Mesothelial cell of epicardium (in vitro differentiated cells): ENCODE data around the gene PODXL2. TPM values are rescaled to one million over a fixed set of nuclear protein-coding genes. Genes with fewer than 3 reads are reported as not detected.
A peak's percentile ranks its signal among the peaks of the same experiment; 100 is the strongest.

Source experiments
- DNase-seq, 2 experiments: peaks; one replicate each; pipeline ENCODE4 v3.0.0; 2021; ENCODE audit warnings: low spot score in 2 of 2; ENCODE audit not compliant: unreplicated experiment in 2 of 2
- H3K27ac Mint-ChIP-seq: 2 replicates; pipeline ENCODE4 v1.8.0; 2021; ENCODE audit warnings: mixed read lengths
- H3K27me3 Mint-ChIP-seq: 2 replicates; pipeline ENCODE4 v1.8.0; 2021; ENCODE audit warnings: low read depth, mixed read lengths
- H3K36me3 Mint-ChIP-seq: 2 replicates; pipeline ENCODE4 v1.8.0; 2021; ENCODE audit warnings: mixed read lengths
- H3K4me1 Mint-ChIP-seq: 2 replicates; pipeline ENCODE4 v1.8.0; 2021; ENCODE audit warnings: mixed read lengths
- H3K4me3 Mint-ChIP-seq: 2 replicates; pipeline ENCODE4 v1.8.0; 2021; ENCODE audit warnings: mild to moderate bottlenecking, moderate library complexity, mixed read lengths
- H3K9me3 Mint-ChIP-seq: 2 replicates; pipeline ENCODE4 v1.8.0; 2021; ENCODE audit warnings: mixed read lengths
- total RNA-seq: library from RNA; stranded (reverse); gene quantifications from 3 replicates; pipeline ENCODE4 v1.2.1, GENCODE V29; 2021
- TF ChIP-seq, protein P1 (sequence below): fragments of 200-600 bp; sonication (generic); IDR thresholded peaks from one replicate; pipeline ENCODE4 v1.5.0; 2021; ENCODE audit warnings: antibody characterized with exemption; ENCODE audit not compliant: unreplicated experiment

The PODXL2 gene
- total RNA-seq, 1 donor from 2014 or later = 25.5 TPM

- DNase-seq = no peak
- Mint-ChIP-seq H3K27me3 (no peaks in the 10 kb centered on the region), H3K4me3 (no peak overlapping the region), H3K36me3 (peaks cover 13% of the 10 kb centered on the region), H3K27ac (no peak overlapping the region), H3K4me1 (no peaks in the 10 kb centered on the region), H3K9me3 (no peaks in the 10 kb centered on the region)
- TF ChIP-seq, protein P1, sequence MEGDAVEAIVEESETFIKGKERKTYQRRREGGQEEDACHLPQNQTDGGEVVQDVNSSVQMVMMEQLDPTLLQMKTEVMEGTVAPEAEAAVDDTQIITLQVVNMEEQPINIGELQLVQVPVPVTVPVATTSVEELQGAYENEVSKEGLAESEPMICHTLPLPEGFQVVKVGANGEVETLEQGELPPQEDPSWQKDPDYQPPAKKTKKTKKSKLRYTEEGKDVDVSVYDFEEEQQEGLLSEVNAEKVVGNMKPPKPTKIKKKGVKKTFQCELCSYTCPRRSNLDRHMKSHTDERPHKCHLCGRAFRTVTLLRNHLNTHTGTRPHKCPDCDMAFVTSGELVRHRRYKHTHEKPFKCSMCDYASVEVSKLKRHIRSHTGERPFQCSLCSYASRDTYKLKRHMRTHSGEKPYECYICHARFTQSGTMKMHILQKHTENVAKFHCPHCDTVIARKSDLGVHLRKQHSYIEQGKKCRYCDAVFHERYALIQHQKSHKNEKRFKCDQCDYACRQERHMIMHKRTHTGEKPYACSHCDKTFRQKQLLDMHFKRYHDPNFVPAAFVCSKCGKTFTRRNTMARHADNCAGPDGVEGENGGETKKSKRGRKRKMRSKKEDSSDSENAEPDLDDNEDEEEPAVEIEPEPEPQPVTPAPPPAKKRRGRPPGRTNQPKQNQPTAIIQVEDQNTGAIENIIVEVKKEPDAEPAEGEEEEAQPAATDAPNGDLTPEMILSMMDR = no peak
Observed at GRCh38 chr3:127665165-127665564, 36.2 kb downstream of the PODXL2 start.

GRCh38 chr3:127665586-127665985, 36.6 kb downstream of the PODXL2 start:
- no peak for DNase-seq
- no peaks in the 10 kb centered on the region for H3K4me1 Mint-ChIP-seq
- H3K27ac Mint-ChIP-seq = no peak overlapping the region
- no peak overlapping the region for H3K4me3 Mint-ChIP-seq
- no peaks in the 10 kb centered on the region for H3K27me3 Mint-ChIP-seq
- H3K9me3 Mint-ChIP-seq = no peaks in the 10 kb centered on the region
- H3K36me3 Mint-ChIP-seq = peaks cover 11% of the 10 kb centered on the region
- TF ChIP-seq, protein P1 = no peak

- H3K27me3 Mint-ChIP-seq = no peaks in the 10 kb centered on the region
- H3K36me3 Mint-ChIP-seq = peaks cover 11% of the 10 kb centered on the region
- no peak overlapping the region for H3K4me3 Mint-ChIP-seq
- no peaks in the 10 kb centered on the region for H3K9me3 Mint-ChIP-seq
- TF ChIP-seq, protein P1 = no peak
- no peak overlapping the region for H3K27ac Mint-ChIP-seq
- no peaks in the 10 kb centered on the region for H3K4me1 Mint-ChIP-seq
- DNase-seq = no peak
Observed at GRCh38 chr3:127666676-127667075, 37.7 kb downstream of the PODXL2 start.

GRCh38 chr3:127667119-127667681, 38.2 kb downstream of the PODXL2 start:
- Mint-ChIP-seq H3K36me3 (peaks cover 11% of the 10 kb centered on the region), H3K27ac (no peak overlapping the region), H3K9me3 (no peaks in the 10 kb centered on the region), H3K27me3 (no peaks in the 10 kb centered on the region), H3K4me1 (peaks cover 2% of the 10 kb centered on the region), H3K4me3 (no peak overlapping the region)
- peak in 1 of 2 experiments; percentile 36 for DNase-seq
- TF ChIP-seq, protein P1 = no peak

DNA sequence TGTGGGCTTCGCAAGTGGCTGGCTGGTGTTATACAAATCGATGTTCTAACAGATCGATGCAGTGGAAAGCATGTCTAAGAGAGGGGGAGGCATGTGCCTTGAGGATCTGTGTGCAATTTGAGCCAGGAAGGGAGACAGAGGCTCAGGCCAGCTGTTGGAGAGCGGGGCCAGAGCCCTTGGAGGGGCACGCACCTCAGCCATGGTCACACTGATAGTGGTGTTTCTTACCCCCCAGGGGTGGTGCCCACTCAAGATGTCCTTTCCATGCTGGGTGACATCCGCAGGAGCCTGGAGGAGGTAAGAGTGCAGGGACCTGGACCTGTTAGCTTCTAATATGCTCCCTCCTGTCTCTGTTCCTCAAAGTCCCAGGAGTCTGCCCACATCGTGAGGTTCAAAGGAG, 39.9 kb downstream of the PODXL2 start:
- H3K36me3 Mint-ChIP-seq = peaks cover 11% of the 10 kb centered on the region
- H3K27ac Mint-ChIP-seq = no peak overlapping the region
- TF ChIP-seq, protein P1 = no peak
- H3K9me3 Mint-ChIP-seq = no peaks in the 10 kb centered on the region
- peaks cover 7% of the 10 kb centered on the region for H3K4me1 Mint-ChIP-seq
- no peak overlapping the region for H3K4me3 Mint-ChIP-seq
- no peak for DNase-seq
- H3K27me3 Mint-ChIP-seq = no peaks in the 10 kb centered on the region
